Left lung (tissue), 10 donors: ENCODE results near the gene ALDH3A2. TPM values are rescaled to one million over a fixed set of nuclear protein-coding genes. Genes with fewer than 3 reads are reported as not detected.

Source experiments
- ATAC-seq: fragments of 200-7000 bp; cut with Tn5 transposase; one replicate; pipeline ENCODE4 v1.9.1; 2020; ENCODE audit warnings: moderate library complexity
- DNase-seq, 4 donors: peaks; one replicate each; pipeline ENCODE4 v3.0.0-alpha.2; 2013 to 2020
- H3K27ac ChIP-seq, 2 donors: fragments of 200-600 bp; sonication (generic) in 1 of 2; one replicate each; pipeline versions ENCODE4 v1.5.0 to v1.8.0; 2020 to 2021
- H3K27me3 ChIP-seq, 2 donors: fragments of 200-600 bp; sonication (generic) in 1 of 2; one replicate each; pipeline versions ENCODE4 v1.5.0 to v1.8.0; 2020 to 2021
- H3K36me3 ChIP-seq, 2 donors: fragments of 200-600 bp; sonication (generic) in 1 of 2; one replicate each; pipeline versions ENCODE4 v1.5.0 to v1.8.0; 2020 to 2021
- H3K4me1 ChIP-seq, 2 donors: fragments of 200-600 bp; one replicate each; pipeline ENCODE4 v1.8.0; 2021
- H3K4me3 ChIP-seq, 2 donors: fragments of 200-600 bp; sonication (generic) in 1 of 2; one replicate each; pipeline versions ENCODE4 v1.5.0 to v1.8.0; 2020 to 2021; ENCODE audit warnings: mild to moderate bottlenecking in 1 of 2
- H3K9me3 ChIP-seq, 2 donors: fragments of 200-600 bp; sonication (generic) in 1 of 2; one replicate each; pipeline versions ENCODE4 v1.5.0 to v1.8.0; 2020 to 2021
- intact Hi-C, 2 donors: fragments of 100-400 bp; cut with DNase I; formaldehyde crosslinking; loops; one replicate each; pipeline versions ENCODE4 v1.11.2 to v1.14.2; 2022
- polyA plus RNA-seq, 6 donors: library from polyadenylated mRNA; unstranded; fragments of 120-200 nt; gene quantifications; one replicate each; pipeline ENCODE4 v1.2.1, GENCODE V29; 2013; ENCODE audit not compliant: insufficient read length in 6 of 6
- total RNA-seq, 2 donors: library from RNA; stranded (reverse); fragmentation: NEBNext Ultra II Directional; extraction: Animal tissue kit (Norgen Biotek cat#: 25700); gene quantifications; one replicate each; pipeline ENCODE4 v1.2.1, GENCODE V29; 2021
- TF ChIP-seq, protein P1 (sequence below), 2 donors: fragments of 200-600 bp; sonication (generic) in 1 of 2; IDR thresholded peaks; one replicate each; pipeline versions ENCODE4 v1.5.0 to v1.8.0; 2021; ENCODE audit warnings: antibody characterized with exemption in 2 of 2
- donor health status: DM: no; HTN: yes; CAD: no.
- donor health status: DM: no; HTN: no; CAD: no.

The ALDH3A2 gene
- total and polyA plus RNA-seq, 8 donors: 57.6 to 208 (median 70.1) TPM

GRCh38 chr17:19629449-19629848, 19.1 kb upstream of the ALDH3A2 start:
- TF ChIP-seq, protein P1, sequence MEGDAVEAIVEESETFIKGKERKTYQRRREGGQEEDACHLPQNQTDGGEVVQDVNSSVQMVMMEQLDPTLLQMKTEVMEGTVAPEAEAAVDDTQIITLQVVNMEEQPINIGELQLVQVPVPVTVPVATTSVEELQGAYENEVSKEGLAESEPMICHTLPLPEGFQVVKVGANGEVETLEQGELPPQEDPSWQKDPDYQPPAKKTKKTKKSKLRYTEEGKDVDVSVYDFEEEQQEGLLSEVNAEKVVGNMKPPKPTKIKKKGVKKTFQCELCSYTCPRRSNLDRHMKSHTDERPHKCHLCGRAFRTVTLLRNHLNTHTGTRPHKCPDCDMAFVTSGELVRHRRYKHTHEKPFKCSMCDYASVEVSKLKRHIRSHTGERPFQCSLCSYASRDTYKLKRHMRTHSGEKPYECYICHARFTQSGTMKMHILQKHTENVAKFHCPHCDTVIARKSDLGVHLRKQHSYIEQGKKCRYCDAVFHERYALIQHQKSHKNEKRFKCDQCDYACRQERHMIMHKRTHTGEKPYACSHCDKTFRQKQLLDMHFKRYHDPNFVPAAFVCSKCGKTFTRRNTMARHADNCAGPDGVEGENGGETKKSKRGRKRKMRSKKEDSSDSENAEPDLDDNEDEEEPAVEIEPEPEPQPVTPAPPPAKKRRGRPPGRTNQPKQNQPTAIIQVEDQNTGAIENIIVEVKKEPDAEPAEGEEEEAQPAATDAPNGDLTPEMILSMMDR (IDR thresholded peaks at IDR 0.05): no peak
- no peak overlapping the region for H3K27ac ChIP-seq
- no peaks in the 10 kb centered on the region for H3K36me3 ChIP-seq
- intact Hi-C loops: no loop called here
- H3K9me3 ChIP-seq: no peaks in the 10 kb centered on the region
- DNase-seq (no peak), ATAC-seq (no peak)
- no peaks in the 10 kb centered on the region for H3K27me3 ChIP-seq
- no peaks in the 10 kb centered on the region for H3K4me1 ChIP-seq
- no peak overlapping the region for H3K4me3 ChIP-seq

GRCh38 chr17:19630035-19630434, 18.5 kb upstream of the ALDH3A2 start:
- ATAC-seq (no peak), DNase-seq (no peak)
- no peaks in the 10 kb centered on the region for H3K4me1 ChIP-seq
- H3K27ac ChIP-seq: no peak overlapping the region
- H3K36me3 ChIP-seq: no peaks in the 10 kb centered on the region
- TF ChIP-seq, protein P1 (IDR thresholded peaks at IDR 0.05): no peak
- H3K4me3 ChIP-seq: no peak overlapping the region
- no peaks in the 10 kb centered on the region for H3K9me3 ChIP-seq
- no peaks in the 10 kb centered on the region for H3K27me3 ChIP-seq
- intact Hi-C loops: no loop called here

DNA sequence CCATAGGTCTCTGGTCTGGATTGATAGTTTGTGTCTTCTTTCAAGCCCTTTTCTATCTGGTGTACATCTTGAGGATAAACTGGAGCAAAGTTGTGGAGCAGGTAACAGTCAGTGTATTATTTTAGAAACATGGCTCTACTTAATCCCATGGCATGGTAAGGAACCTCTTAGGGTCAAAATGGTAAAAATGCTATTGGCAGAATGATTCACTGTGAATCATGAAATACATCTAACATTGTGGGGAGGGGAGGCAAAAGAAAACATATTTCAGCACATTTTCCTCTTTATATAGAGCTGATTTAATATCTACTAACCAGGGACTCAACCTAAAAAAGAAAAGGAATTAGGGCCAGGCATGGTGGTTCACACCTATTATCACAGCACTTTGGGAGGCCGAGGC, 17.9 kb upstream of the ALDH3A2 start:
- no peak for DNase-seq
- no peak overlapping the region for H3K27ac ChIP-seq
- H3K4me1 ChIP-seq: no peaks in the 10 kb centered on the region
- intact Hi-C loops: no loop called here
- H3K36me3 ChIP-seq: no peaks in the 10 kb centered on the region
- H3K4me3 ChIP-seq: no peak overlapping the region
- no peaks in the 10 kb centered on the region for H3K27me3 ChIP-seq
- no peak for ATAC-seq
- TF ChIP-seq, protein P1 (IDR thresholded peaks at IDR 0.05): no peak
- H3K9me3 ChIP-seq: no peaks in the 10 kb centered on the region

- intact Hi-C loops: no loop called here
- no peaks in the 10 kb centered on the region for H3K9me3 ChIP-seq
- no peak for ATAC-seq
- TF ChIP-seq, protein P1 (IDR thresholded peaks at IDR 0.05): no peak
- no peaks in the 10 kb centered on the region for H3K27me3 ChIP-seq
- H3K27ac ChIP-seq: no peak overlapping the region
- H3K4me1 ChIP-seq: no peaks in the 10 kb centered on the region
- no peak for DNase-seq
- H3K4me3 ChIP-seq: no peak overlapping the region
- no peaks in the 10 kb centered on the region for H3K36me3 ChIP-seq
Observed at GRCh38 chr17:19631905-19632304, 16.6 kb upstream of the ALDH3A2 start.

DNA sequence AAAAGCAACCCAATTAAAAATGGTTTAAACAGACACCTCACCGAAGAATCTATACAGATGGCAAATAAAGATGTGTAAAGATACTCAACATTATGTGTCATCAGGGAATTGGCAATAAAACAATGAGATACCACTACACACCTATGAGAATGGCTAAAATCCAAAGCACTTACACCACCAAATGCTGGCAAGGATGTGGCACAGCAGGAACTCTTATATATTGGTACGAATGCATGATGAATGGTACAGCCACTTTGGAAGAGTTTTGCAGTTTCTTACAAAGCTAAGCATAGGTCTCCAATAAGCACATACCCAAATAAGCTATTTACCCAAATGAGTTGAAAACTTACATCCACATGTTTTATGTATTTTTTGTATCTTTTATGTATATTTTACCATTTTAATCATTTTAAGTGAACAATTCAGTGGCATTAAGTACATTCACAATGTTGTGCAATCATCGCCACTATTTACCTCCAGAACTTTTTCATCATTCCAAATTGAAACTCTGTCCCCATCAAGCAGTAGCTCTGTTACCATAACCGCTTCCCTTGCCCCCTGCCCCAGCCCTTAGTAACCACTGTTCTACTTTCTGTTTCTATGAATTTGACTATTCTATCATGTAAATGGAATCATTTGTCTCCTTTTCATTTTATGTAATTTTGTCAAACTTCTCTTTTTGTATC, 6.7 kb upstream of the ALDH3A2 start:
- peaks cover 0 to 4% of the 10 kb centered on the region in 2 donors for H3K9me3 ChIP-seq
- H3K27me3 ChIP-seq: no peaks in the 10 kb centered on the region
- TF ChIP-seq, protein P1 (IDR thresholded peaks at IDR 0.05): no peak
- no peak overlapping the region for H3K4me3 ChIP-seq
- ATAC-seq: no peak
- no peak overlapping the region for H3K27ac ChIP-seq
- H3K36me3 ChIP-seq: no peaks in the 10 kb centered on the region
- intact Hi-C loops: no loop called here
- no peak for DNase-seq
- H3K4me1 ChIP-seq: peaks cover 2 to 6% of the 10 kb centered on the region in 2 donors
